K562 (cell line): ENCODE data around the gene JAM2. TPM values are rescaled to one million over a fixed set of nuclear protein-coding genes. Genes with fewer than 3 reads are reported as not detected.

ENCODE experiments used
- ATF2 ChIP-seq: sonication (generic); formaldehyde crosslinking; IDR thresholded peaks from 2 replicates; pipeline ENCODE4 v1.8.1; 2022; ENCODE audit warnings: missing genetic modification reagents
- ATF3 ChIP-seq, 2 experiments: fragments of 450-650 bp in 1 of 2; sonication (generic) in 1 of 2; formaldehyde crosslinking in 1 of 2; IDR thresholded peaks in 1 of 2; conservative IDR thresholded peaks in 1 of 2; 2 replicates each; pipeline versions ENCODE4 v1.6.1 to v1.8.1; 2016 to 2023; ENCODE audit warnings: mild to moderate bottlenecking in 2 of 2, moderate library complexity in 2 of 2, inconsistent platforms in 1 of 2, missing genetic modification reagents in 1 of 2
- BRD4 ChIP-seq: fragments of 200-600 bp; sonication (generic); IDR thresholded peaks from 2 replicates; pipeline ENCODE4 v1.6.1; 2017; ENCODE audit warnings: inconsistent platforms
- DPF2 ChIP-seq: fragments of 450-650 bp; IDR thresholded peaks from 2 replicates; pipeline ENCODE4 v1.6.1; 2016
- E2F8 ChIP-seq: fragments of 450-650 bp; IDR thresholded peaks from 2 replicates; pipeline ENCODE4 v1.7.1; 2018; ENCODE audit warnings: mild to moderate bottlenecking, low read depth; ENCODE audit not compliant: partially characterized antibody
- ESRRA ChIP-seq: fragments of 450-650 bp; IDR thresholded peaks from 2 replicates; pipeline ENCODE4 v1.6.1; 2014; ENCODE audit warnings: low read depth, mild to moderate bottlenecking, moderate library complexity, borderline replicate concordance
- GMEB1 ChIP-seq: fragments of 250-450 bp; sonication (Bioruptor Pico); IDR thresholded peaks from 2 replicates; pipeline ENCODE4 v1.4.0; 2020; ENCODE audit warnings: mild to moderate bottlenecking
- MTA3 ChIP-seq: fragments of 450-650 bp; formaldehyde crosslinking; IDR thresholded peaks from 2 replicates; pipeline ENCODE4 v1.6.1; 2017; ENCODE audit warnings: mild to moderate bottlenecking, borderline replicate concordance
- PTTG1 ChIP-seq: fragments of 450-650 bp; IDR thresholded peaks from 2 replicates; pipeline ENCODE4 v1.6.1; 2016; ENCODE audit warnings: low read depth, mild to moderate bottlenecking, missing genetic modification characterization, missing compliant biosample characterization
- SMARCC2 ChIP-seq: fragments of 450-650 bp; IDR thresholded peaks from 2 replicates; pipeline ENCODE4 v1.6.1; 2017; ENCODE audit warnings: antibody characterized with exemption, moderate library complexity, mild to moderate bottlenecking, low read depth
- TARDBP ChIP-seq: fragments of 450-650 bp; IDR thresholded peaks from 2 replicates; pipeline ENCODE4 v1.6.1; 2016
- THRB ChIP-seq: fragments of 450-650 bp; formaldehyde crosslinking; conservative IDR thresholded peaks from 2 replicates; pipeline ENCODE4 v1.4.0; 2022; ENCODE audit warnings: mild to moderate bottlenecking, missing genetic modification characterization
- TSC22D4 ChIP-seq: fragments of 450-650 bp; IDR thresholded peaks from 2 replicates; pipeline ENCODE4 v1.6.1; 2016; ENCODE audit warnings: missing genetic modification characterization, missing biosample characterization, control low read depth
- UBTF ChIP-seq, 2 experiments: IDR thresholded peaks; 2 replicates each; pipeline ENCODE4 v1.6.1; 2012; ENCODE audit warnings: improper control_type of control experiment in 2 of 2, low read depth in 2 of 2, low read length in 2 of 2, borderline replicate concordance in 1 of 2
- YY1 ChIP-seq, 3 experiments: IDR thresholded peaks; 2 replicates each; pipeline ENCODE4 v1.6.1; 2011; ENCODE audit warnings: low read length in 2 of 3, mild to moderate bottlenecking in 2 of 3, moderate library complexity in 2 of 3, borderline replicate concordance in 1 of 3, control low read depth in 1 of 3, low read depth in 1 of 3; ENCODE audit not compliant: insufficient read depth in 3 of 3, insufficient replicate concordance in 2 of 3, control insufficient read depth in 1 of 3, insufficient read length in 1 of 3; ENCODE audit errors: extremely low read depth in 1 of 3
- ZNF121 ChIP-seq: sonication (generic); formaldehyde crosslinking; conservative IDR thresholded peaks from 2 replicates; pipeline ENCODE4 v1.8.0; 2022; ENCODE audit warnings: missing genetic modification reagents
- ZNF197 ChIP-seq: fragments of 200-800 bp; sonication (Bioruptor generic); IDR thresholded peaks from 2 replicates; pipeline ENCODE4 v1.6.1; 2016; ENCODE audit warnings: low read depth, missing genetic modification characterization, missing compliant biosample characterization
- polyA plus RNA-seq, 8 experiments: library from polyadenylated mRNA; depleted of rRNA in 4 of 8; stranded (reverse) in 5 of 8; unstranded in 3 of 8; fragments of >200 nt; fragmentation: Nextera tagmentation in 2 of 8; fragmentation: Illumina TruSeq in 1 of 8; extraction: Ambion mirVana in 2 of 8; extraction: Trizol in 1 of 8; gene quantifications; 2 replicates each; pipeline versions ENCODE4 v1.2.1 to v1.2.3, GENCODE V29; 2011 to 2014; ENCODE audit warnings: inconsistent platforms in 1 of 8, missing spikeins in 1 of 8
- total RNA-seq, 7 experiments: library from RNA; depleted of rRNA in 6 of 7; stranded (reverse); fragments of >200 nt in 6 of 7; fragmentation: Illumina TruSeq in 2 of 7; extraction: Trizol in 2 of 7; gene quantifications; 2 replicates each; pipeline versions ENCODE4 v1.2.1 to v1.2.3, GENCODE V29; 2011 to 2021; ENCODE audit warnings: low replicate concordance in 1 of 7

Gene JAM2
- total and polyA plus RNA-seq, 9 of the 15 experiments (the other 6 are each of a cell fraction or from before 2014, with no cell fraction given), result 0.03 to 0.08 (median 0.07) TPM; not detected in 6

- TF ChIP-seq UBTF (IDR thresholded peaks at IDR 0.05; ENCODE audit: borderline replicate concordance in 1 of 2, low read depth in 2 of 2, low read length in 2 of 2) (no peak), ZNF197 (CRISPR knock-in tag) (no peak), SMARCC2 (no peak), ATF3 (IDR thresholded peaks at IDR 0.05) (no peak), ATF3 (CRISPR knock-in tag; conservative IDR thresholded peaks at IDR 0.05) (no peak), THRB (CRISPR knock-in tag) (no peak), E2F8 (no peak), MTA3 (no peak), ATF2 (CRISPR knock-in tag) (no peak), BRD4 (no peak), DPF2 (no peak), TARDBP (no peak), GMEB1 (CRISPR knock-in tag) (no peak), ESRRA (no peak; the same call in 1 of the 2 replicates), ZNF121 (CRISPR knock-in tag) (no peak), PTTG1 (tag) (no peak), YY1 (IDR thresholded peaks at IDR 0.05; ENCODE audit: borderline replicate concordance in 1 of 3, control insufficient read depth in 1 of 3, extremely low read depth in 1 of 3, insufficient read depth in 3 of 3, insufficient read length in 1 of 3, insufficient replicate concordance in 2 of 3, low read depth in 1 of 3, low read length in 2 of 3) (no peak), TSC22D4 (tag) (no peak)
Observed at GRCh38 chr21:25734654-25734903, 95.5 kb downstream of the JAM2 start (continued).
